Inflammatory macrophage (primary cell): ENCODE data around the gene CHP1.
"Not testable (repeated sequence)": the region's sequence is repeated elsewhere in the genome, so short reads cannot be mapped to it uniquely, and the experiment has no call there.

Experiments used
- DNase-seq, 2 donors: peaks; one replicate each; pipeline ENCODE4 v3.0.0-alpha.2; 2020 to 2022

The CHP1 gene

DNA sequence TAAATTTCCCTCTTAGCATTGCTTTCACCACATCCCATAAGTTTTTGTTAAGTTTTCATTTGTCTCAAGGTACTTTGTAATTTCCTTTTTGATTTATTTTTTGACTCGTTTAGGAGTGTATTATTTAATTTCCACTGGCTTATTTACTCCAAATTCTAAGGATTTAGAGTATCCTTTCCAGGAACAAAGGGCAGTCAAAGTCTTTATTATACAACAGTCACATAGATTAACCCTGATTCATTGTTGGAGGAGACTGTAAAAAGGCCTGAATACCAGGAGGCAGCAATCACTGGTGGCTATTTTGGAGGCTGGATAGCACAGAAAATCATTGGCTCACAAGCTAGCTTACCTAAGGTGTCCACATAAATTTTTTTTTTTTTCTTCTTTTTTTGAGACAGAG lies 61.5 kb downstream of the CHP1 start:
- no peak for DNase-seq

DNA sequence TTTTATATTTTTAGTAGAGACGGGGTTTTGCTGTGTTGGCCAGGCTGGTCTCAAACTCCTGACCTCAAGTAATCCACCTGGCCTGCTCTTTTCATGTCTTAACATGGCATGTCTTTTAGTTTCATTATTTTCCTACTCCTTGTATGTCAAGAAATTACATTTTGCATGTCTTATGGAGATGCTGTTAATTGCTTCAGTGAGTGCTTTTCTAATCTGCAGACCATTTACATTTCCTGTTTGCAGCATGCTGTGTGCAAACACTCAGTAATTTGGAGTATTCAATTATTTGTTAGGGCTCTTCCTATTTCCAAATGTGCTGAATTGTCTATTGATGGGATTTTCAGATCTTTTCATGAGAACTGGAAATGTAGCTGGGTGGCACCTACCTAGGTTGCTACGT lies 70.1 kb downstream of the CHP1 start:
- not testable (repeated sequence) for DNase-seq

DNA sequence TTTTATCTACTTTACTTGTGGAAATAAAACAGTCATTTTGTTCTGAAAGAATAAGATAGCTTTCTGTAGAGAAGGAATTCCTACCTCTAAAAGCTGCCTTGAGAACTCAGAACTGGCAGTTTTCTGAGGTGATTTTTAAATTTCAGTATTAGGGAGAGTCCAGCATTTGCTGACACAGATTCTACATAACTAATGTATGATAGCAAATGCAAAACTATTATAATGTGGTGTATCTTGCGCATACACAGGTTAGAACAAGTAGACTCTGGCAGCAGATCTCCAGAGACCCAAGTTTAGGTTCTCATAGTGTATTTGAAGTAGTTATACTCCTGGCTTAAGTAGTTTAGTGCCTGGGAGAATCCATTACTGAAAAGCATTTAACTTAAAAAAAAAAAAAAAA lies 70.5 kb downstream of the CHP1 start:
- DNase-seq, result no peak

DNA sequence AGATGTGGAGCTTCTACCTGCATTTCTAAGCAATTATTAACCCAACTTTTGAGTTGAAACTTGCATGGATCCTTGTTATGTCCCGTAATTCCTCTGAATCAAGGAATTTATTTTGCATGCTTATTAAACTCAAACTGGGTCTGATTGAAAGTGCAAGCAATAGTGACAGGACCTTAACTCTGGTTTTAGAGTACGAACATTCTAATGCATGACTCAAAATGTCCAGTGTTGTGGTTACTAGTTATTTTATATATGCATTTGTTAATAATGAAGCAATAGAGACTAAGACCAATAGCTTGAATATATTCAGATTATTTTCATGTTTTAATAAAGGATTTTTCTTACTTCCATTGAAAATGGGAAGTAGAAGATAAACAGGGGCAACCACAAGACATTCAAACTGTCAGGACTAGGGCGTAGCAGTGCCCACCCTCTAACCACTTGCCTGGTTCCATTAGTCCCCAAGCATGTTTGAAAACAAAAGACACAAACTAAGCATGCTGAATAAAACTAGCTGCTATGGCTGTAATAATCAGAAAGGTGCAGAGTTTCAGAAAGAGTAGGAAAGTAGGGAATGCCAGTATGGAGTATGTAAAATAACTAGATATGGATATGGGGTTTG lies 73.2 kb downstream of the CHP1 start:
- DNase-seq, result no peak

DNA sequence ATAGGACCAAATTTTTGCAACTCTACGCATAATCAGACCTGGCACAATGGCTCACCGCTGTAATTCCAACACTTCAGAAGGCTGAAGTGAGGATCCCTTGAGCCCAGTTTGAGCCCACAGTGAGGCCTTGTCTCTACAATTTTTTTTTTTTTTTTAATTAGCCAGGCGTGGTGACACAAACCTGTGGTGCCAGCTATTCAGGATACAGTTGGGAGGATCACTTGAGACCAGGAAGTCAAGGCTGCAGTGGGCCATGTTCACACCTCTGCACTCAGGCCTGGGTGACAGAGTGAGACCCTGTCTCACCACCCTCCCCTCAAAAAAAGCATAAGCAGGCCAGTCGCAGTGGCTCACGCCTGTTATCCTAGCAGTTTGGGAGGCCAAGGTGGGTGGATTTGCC lies 76.6 kb downstream of the CHP1 start:
- no peak for DNase-seq

DNA sequence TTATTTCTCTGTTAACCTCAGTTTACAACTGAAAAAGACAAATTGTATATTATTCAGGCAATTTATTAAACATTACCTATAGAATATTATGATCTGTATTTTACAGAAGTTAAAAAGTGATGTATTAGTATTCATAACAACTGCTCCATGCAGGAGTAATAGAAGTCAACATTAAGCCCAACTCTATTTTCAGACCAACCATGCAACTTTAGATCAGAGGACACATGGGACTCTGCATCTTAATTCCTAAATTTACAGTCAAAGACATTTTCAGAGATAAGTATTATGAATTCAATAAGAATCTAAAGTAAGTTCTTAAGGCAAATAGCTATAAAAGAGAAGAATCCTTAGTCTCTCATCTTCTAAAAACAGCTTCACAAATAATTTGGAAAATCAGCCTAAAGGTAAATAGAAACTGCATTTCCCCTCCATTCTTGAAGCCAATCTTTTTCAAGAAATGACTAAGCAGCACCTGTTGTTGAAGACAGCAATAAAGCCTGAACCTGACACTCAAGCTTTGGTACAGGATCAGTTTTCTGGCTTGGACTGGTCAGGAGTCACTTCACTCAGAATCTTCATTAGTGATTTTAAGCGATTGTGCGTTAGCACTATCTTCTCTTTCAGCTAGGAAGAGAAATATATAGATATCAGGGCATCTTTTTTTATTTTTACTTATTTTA lies 78.3 kb downstream of the CHP1 start:
- no peak for DNase-seq

DNA sequence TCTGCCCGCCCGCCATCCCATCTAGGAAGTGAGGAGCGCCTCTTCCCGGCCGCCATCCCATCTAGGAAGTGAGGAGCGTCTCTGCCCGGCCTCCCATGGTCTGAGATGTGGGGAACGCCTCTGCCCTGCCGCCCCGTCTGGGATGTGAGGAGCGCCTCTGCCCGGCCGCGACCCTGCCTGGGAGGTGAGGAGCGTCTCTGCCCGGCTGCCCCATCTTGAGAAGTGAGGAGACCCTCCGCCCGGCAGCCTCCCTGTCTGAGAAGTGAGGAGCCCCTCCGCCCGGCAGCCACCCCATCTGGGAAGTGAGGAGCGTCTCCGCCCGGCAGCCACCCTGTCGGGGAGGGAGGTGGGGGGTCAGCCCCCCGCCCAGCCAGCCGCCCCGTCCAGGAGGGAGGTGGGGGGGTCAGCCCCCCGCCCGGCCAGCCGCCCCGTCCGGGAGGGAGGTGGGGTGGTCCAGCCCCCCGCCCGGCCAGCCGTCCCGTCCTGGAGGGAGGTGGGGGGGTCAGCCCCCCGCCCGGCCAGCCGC lies 89.8 kb downstream of the CHP1 start:
- not testable (repeated sequence) for DNase-seq

DNA sequence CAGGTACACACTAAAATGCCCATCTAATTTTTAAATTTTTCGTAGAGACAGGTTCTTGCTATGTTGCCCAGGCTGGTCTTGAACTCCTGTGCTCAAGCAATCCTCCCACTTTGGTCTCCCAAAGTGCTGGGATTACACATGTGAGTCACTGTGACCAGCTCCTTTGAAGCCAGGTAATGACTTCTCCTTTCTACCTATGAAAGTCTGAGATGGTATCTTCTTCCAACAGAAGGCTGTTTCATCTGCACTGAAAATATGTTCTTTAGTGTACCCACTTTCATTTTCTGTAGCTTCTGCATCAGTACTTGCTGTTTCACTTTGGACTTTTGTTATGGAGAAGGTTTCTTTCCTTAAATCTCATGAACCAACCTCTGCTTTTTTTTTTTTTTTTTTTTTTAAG lies 92.5 kb downstream of the CHP1 start:
- no peak for DNase-seq

DNA sequence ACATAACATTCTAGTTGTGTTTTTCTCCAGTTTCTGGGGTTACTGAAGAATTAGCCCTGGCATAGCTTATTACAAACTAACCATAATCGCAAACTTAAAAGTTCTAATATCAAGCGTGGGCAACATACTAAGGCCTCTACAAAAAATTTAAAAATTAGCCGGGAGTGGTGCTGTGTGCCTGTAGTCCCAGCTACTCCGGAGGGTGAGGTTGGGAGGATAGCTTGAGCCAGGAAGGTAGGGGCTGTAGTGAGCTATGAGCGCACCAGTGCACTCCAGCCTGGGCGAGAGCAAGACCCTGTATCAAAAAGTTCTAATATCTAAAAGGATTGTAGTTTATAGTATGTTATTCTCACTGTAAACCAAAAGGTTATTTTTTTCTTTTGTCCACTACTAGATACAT lies 100.2 kb downstream of the CHP1 start:
- no peak for DNase-seq
